Fibroblast of the conjunctiva (primary cell): Measurements from ENCODE around the gene IGLL1.
A peak's percentile ranks its signal among the peaks of the same experiment; 100 is the strongest.
"Not testable (repeated sequence)": the region's sequence is repeated elsewhere in the genome, so short reads cannot be mapped to it uniquely, and the experiment has no call there.

Experiments used
- DNase-seq: peaks from one replicate; pipeline ENCODE4 v3.0.0-alpha.2; 2010; ENCODE audit warnings: low read depth

The IGLL1 gene

DNA sequence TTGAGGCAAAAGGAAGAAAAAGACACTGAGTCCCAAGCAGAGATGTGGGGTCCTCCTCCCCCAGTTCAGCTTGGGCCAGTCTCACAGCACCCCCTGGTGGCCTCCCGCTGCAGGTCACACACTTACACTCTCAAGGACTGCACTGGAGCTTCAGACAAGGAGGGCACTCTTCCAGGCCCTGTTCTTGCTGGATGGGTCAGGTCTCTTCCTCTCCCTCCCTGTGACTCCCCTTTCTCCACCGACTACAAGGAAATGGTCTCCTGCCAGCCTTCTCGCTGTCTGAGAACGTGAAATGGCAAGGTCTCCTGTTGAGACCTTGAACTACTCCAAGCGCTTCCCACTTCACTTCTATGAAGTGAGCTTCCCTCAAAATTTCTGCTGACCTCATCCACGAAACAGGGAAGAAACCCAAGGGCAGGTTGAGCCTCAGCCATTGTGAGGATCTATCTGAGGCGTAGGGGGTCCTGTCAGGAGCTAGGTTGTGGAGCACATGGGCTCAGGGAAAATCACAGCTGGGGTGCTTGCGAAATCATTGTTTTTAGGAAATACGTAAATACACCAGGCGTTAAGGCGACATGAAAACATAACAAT is 11.2 kb upstream of the IGLL1 start:
- peak; percentile 48 for DNase-seq

GRCh38 chr22:23583836-23584235 is 3.7 kb upstream of the IGLL1 start:
- no peak for DNase-seq

DNA sequence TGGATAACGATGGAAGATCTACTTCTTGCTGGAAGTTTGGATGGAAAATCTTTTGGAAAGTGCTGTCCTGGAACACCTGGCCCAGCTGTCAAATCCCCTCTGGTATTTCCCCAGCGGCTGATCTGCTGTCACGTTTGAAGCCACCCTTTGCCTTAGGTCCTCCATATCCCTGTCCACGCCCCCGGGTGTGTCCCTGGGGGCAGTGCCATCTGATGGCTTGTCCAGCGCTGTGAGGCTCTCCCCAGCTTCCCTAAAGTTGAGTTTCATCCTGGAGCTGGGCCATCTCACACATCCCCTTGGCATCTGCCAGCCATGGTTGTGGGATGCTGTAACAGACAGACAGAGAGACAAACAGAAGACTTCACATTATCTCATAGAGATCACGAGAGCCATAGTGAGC is 3.1 kb upstream of the IGLL1 start:
- no peak for DNase-seq

- DNase-seq = no peak
Measured at GRCh38 chr22:23581260-23581650, 1.2 kb upstream of the IGLL1 start.

GRCh38 chr22:23580576-23581259 is 628 bp upstream of the IGLL1 start:
- no peak for DNase-seq

- no peak for DNase-seq
Measured at GRCh38 chr22:23579280-23579679, 810 bp downstream of the IGLL1 start.

GRCh38 chr22:23578306-23578705 is 1.8 kb downstream of the IGLL1 start:
- DNase-seq = no peak

DNA sequence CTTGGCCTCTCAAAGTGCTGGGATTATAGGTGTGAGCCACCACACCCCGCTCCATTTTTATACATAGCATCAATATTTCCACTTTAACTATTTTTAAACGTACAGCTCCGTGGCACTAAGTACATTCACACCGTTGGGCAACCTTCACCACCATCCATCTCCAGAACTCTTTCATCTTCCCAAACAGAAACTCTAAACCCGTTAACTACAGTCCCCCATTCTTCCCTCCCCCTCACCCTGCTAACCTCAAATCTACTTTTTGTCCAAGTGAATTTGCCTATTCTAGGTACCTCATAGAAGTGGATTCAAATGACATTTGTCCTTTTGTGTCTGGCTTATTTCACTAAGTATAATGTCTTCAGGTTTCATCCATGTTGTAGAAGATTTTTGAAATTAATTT is 3.4 kb downstream of the IGLL1 start:
- no peak for DNase-seq

DNA sequence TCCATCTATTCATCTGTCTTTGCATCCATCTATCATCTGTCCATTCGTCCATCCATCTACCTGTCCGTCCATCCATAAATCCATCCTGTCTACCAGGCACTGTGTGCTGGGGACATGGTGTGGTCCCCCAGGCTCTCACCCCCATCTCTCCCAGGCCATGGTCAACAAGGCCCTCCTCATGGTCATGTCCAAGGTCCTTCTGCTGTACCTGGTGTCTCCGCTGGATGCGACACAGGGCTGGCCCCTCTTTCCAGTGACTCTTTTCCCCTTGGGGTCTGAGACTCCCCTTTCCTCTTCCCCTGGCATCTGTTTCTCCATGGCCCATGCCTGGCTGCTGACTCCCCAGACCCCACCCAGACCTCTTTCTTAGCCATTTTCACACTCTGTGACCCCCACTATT is 4.5 kb downstream of the IGLL1 start:
- DNase-seq = no peak

GRCh38 chr22:23574877-23575276 is 5.2 kb downstream of the IGLL1 start:
- no peak for DNase-seq

DNA sequence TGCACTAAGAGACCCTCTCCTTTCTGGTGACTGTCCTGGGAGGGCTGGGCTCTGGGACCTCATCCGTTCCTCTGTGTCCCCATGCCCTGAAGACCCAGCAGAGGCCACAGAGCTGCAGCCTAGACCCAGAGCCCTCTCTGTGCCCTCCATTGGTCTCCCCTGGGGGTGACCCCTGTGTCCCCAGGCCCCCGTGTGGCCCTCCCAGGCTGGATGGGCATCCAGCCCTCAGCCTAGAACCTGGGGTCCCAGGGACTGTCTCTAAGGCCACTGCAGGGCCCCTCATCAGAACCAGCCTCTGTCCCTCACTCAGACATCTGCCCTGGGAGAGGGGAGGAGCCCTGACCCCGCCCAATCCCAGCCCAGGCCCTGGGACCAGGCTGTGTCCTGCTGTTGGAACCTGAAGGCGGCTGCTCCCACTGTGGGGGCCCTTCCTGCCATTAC is 5.7 kb downstream of the IGLL1 start:
- no peak for DNase-seq

DNA sequence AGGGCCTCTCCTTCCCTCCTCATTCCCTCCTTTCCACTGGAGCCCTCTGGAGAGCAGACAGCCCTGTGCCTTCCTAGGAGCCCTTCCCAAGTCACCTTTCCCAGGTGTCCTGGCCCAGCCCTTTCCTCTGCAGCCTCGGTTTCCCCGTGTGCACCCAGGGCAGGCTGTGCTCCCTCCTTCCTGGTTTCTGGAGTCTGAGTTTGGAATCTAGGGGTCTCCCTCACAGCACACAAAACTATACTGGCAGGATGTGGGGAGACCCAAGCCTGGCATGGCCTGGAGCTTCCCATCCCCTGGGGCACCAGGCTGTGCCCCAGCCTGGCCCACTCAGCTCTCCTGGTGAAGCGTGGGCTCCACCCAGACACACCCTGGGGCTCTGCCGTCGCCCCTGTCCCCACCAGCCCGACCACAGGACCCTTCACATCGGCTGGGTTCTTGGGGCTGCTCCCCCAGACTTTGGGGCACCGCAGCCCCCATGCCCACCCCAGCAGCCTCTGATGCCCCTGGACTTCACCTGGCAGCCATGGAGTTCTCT is 6.3 kb downstream of the IGLL1 start:
- not testable (repeated sequence) for DNase-seq

- not testable (repeated sequence) for DNase-seq
Measured at GRCh38 chr22:23573106-23573505, 7.0 kb downstream of the IGLL1 start.

DNA sequence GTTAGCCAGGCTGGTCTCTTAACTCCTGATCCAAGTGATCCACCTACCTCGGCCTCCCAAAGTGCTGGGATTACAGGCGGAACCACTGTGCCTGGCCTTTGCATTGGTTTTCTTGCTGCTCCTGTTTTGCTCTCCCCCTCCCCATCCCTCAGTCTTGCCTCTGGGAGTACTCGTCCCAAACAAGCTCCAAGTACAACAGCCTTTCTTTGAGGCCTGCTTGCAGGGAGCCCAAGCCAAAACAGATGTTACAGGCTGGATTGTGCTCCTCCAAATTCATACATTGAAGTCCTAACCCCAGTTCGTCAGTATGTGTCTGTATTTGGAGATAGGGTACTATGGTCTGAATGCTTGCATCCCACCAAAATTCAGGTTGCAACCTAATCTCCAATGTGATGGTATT is 8.6 kb downstream of the IGLL1 start:
- DNase-seq = no peak

- no peak for DNase-seq
Measured at GRCh38 chr22:23570681-23571080, 9.4 kb downstream of the IGLL1 start.

- no peak for DNase-seq
Measured at GRCh38 chr22:23569716-23570115, 10.4 kb downstream of the IGLL1 start.

DNA sequence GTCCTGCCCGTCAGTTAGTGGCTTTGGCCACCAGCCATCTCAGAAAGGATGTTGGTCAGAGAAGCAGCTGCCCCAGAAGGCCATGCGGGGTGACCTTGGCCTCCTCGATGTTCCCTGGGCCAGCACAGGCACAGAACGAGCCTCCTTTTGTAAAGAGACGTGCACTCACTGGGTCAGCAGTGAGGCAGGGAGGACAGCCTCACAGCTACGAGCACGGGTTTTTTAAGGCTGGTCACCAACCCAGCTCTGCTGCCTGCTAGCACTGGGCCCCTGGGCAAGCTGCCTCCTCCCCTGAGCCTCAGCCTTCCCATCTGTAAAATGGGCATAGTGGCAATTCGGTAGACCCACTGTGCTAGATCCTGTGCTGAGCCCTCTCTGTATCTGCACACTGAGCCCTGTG is 10.8 kb downstream of the IGLL1 start:
- no peak for DNase-seq

- DNase-seq = no peak
Measured at GRCh38 chr22:23566705-23567475, 13.2 kb downstream of the IGLL1 start.

DNA sequence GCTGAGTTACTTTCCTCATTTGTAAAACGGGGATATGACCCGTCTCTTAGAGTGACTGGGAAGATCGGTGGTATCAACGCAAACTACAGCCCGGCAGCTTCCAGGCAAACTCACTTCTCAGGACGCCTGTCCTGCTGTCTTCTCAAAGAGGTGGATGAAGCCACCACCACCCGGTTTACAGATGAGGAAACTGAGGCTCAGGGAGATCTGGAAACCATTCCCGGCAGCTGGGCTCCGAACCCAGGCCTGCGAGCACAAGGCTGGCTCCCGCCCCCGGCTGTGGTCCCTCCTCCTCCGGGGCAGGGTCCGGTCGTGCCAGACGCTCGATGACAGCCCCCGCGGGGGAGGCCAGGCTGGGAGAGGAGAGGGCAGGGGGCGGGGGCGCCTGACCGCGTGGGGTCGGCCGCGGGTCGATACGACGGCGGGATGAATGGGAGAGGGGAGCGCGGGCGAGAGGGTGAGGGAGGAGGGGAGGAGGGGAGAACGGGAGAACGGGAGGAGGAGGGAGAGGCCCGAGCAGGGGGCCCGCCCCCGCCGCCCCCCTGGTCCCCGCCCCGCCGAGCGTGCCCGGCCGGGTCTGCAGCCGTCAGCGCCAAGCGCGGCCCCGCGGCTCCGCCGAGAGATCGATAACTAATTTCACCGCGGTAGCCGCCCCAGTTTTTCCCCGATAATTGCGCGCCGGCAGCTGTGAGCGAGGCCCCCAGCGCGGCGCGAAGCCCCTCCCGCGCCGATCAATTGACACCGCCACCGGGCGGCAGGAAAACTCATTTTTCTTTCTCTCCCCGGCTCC is 14.0 kb downstream of the IGLL1 start:
- DNase-seq = no peak

GRCh38 chr22:23565305-23565914 is 14.7 kb downstream of the IGLL1 start:
- DNase-seq = no peak

DNA sequence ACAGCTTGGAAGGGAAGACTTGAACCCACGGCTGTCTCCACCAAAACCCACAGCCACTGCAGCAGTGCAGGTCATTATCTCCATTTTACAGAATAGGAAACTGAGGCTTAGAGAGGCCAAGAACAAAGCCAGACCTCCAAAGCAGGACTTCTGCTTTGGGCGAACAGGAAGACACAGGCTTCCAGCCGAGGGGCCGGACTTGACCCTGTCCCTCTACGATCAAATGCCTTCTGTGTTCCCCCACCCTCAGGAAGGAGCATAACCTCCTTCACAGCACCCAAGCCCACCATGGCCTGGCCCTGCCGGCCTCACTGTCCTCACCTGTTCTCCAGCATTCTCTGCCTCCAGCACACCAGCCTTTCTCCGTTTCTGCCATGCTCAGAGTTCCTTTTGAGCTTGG is 15.8 kb downstream of the IGLL1 start:
- DNase-seq = no peak

GRCh38 chr22:23563111-23563510 is 17.0 kb downstream of the IGLL1 start:
- DNase-seq = no peak
